Lower leg skin (tissue), 3 donors: ENCODE data around the gene CYYR1.

Experiments
- CTCF ChIP-seq, 3 donors: fragments of 450-650 bp; IDR thresholded peaks; one replicate each; pipeline ENCODE4 v1.5.1; 2016; ENCODE audit warnings: antibody characterized with exemption in 3 of 3, mild to moderate bottlenecking in 3 of 3, moderate library complexity in 2 of 3
- POLR2A ChIP-seq, 2 donors: fragments of 450-650 bp; IDR thresholded peaks; one replicate each; pipeline ENCODE4 v1.6.1; 2016 to 2017; ENCODE audit warnings: antibody characterized with exemption in 2 of 2, mild to moderate bottlenecking in 1 of 2, moderate library complexity in 1 of 2

- TF ChIP-seq CTCF (IDR thresholded peaks at IDR 0.05) (no peak), POLR2A (IDR thresholded peaks at IDR 0.05) (no peak)
Observed at GRCh38 chr21:26554365-26554764, 18.7 kb downstream of the CYYR1 start.
